Left cardiac atrium (tissue), 4 donors: ENCODE data around the gene PLEKHA7. TPM values are rescaled to one million over a fixed set of nuclear protein-coding genes. Genes with fewer than 3 reads are reported as not detected.
A peak's percentile ranks its signal among the peaks of the same experiment; 100 is the strongest.
"Not testable (repeated sequence)": the region's sequence is repeated elsewhere in the genome, so short reads cannot be mapped to it uniquely, and the experiment has no call there.

Experiments used
- ATAC-seq, 2 donors: fragments of 200-7000 bp; cut with Tn5 transposase; one replicate each; pipeline ENCODE4 v1.9.1; 2020; ENCODE audit warnings: mild to moderate bottlenecking in 2 of 2, moderate library complexity in 2 of 2
- DNase-seq: peaks from one replicate; pipeline ENCODE4 v3.0.0-alpha.2; 2020
- intact Hi-C, 2 donors: fragments of 100-400 bp; cut with DNase I; formaldehyde crosslinking; loops; one replicate each; pipeline versions ENCODE4 v1.14.1 to v1.15.1; 2022 to 2023
- total RNA-seq, 2 donors: library from RNA; stranded (reverse); fragmentation: NEBNext Ultra II Directional; extraction: Animal tissue kit (Norgen Biotek cat#: 25700); gene quantifications; one replicate each; pipeline ENCODE4 v1.2.1, GENCODE V29; 2021
- donor health status: DM: no; HTN: yes; CAD: no.
- donor health status: DM: no; HTN: yes; CAD: no; lungs with severe emphysema.
- donor health status: DM: yes; HTN: yes; CAD: no.
- donor health status: Dilated cardiomyopathy.

PLEKHA7 gene
- total RNA-seq, 2 donors from 2014 or later: 23.6 to 31.1 TPM

- intact Hi-C loops: no loop called here
- ATAC-seq (peak in 1 of 2 donors; percentile 26), DNase-seq (no peak)
Measured at GRCh38 chr11:16896729-16897469, 117.3 kb downstream of the PLEKHA7 start.

DNA sequence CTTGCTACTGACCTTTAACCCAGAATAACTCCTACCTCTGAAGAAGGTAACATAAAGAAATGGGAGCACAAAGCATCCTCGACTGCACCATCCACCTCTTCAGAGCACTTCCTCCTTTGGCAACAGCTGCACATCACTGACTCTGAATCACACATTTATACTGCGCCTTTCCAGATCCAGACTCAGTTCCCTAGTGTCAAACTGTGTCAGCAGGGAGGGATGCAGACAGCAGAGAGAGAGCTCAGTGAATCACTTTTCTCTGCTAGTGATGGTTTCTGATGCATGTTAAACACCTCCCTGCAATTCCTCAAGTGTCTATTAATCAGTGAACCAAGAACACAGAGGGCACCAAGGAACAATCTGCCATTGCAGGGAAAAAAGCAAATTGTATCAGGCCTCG, 118.9 kb downstream of the PLEKHA7 start:
- ATAC-seq: no peak
- intact Hi-C loops: no loop called here
- no peak for DNase-seq

- intact Hi-C loops: no loop called here
- ATAC-seq: no peak
- no peak for DNase-seq
Measured at GRCh38 chr11:16893456-16894066, 120.7 kb downstream of the PLEKHA7 start.

- DNase-seq (no peak), ATAC-seq (peak in 1 of 2 donors; percentile 36)
- intact Hi-C loops: no loop called here
Measured at GRCh38 chr11:16891964-16892363, 122.2 kb downstream of the PLEKHA7 start.

DNA sequence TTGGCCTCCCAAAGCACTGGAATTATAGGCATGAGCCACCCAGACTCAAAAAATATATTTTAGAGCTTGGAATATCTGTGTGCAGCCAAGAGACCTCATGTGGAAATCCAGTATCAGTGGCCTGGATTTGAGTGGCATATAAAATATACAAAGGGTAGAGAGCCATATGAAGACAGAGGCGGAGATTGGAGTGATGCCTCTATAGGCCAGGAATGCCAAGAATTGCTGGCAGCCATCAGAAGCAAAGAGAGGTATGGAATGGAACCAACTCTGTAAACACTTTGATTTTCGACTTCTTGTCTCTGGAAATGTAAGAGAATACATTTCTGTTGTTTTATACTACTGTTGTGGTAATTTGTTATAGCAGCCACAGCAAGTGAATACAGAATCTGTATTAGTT, 123.0 kb downstream of the PLEKHA7 start:
- no peak for DNase-seq
- ATAC-seq: no peak
- intact Hi-C loops: no loop called here

DNA sequence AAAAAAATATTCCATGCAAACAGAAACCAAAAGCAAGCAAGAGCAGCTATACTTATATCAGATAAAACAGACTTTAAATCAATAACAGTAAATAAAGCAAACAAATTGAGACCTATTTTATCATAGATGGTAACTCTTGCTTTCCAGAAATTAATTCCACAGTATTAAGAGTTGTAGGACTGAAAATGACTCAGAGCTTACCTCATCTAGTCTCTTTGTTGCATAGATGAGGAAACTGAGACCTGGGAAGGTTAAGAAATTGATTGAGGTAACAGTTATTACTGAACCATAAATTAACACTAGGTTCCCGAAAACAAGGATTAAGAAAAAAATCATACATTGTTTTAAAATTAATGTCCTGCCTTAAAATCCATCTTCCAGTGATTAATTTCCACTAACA, 123.8 kb downstream of the PLEKHA7 start:
- intact Hi-C loops: no loop called here
- ATAC-seq (no peak), DNase-seq (no peak)

- intact Hi-C loops: no loop called here
- no peak for DNase-seq
Measured at GRCh38 chr11:16889905-16890304, 124.3 kb downstream of the PLEKHA7 start.

GRCh38 chr11:16889010-16889409, 125.2 kb downstream of the PLEKHA7 start:
- DNase-seq, ATAC-seq, intact Hi-C loops: not testable (repeated sequence)

More at GRCh38 chr11:16889905-16890304, 124.3 kb downstream of the PLEKHA7 start:
- no peak for ATAC-seq

- intact Hi-C loops, ATAC-seq, DNase-seq: not testable (repeated sequence)
Measured at GRCh38 chr11:16887887-16888286, 126.3 kb downstream of the PLEKHA7 start.

DNA sequence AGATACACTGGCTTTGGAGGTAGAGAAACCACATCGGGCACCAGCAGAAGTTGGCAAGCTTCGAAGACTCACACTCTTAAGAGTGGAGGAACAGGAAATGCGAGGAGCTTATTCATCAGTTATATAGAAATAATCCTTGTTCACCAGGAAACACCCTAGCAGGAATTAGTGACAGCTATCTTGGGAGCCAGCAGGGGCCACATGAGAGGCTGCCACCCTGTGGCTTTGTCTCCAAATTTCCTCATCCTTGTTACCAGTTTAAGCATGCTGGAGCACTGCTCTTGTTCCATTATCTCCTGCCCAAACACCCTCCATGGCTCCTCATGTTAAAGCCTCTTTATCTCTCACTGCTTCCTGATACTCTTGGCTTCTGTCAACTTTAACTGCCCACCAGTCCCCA, 131.0 kb downstream of the PLEKHA7 start:
- ATAC-seq (peak; percentile 35 to 41), DNase-seq (peak; percentile 34)
- intact Hi-C loops: loop anchor here in 1 of 2 donors (2.0 kb wide), 1 partner anchor 94 kb away; no protein-coding TSS in a partner anchor

DNA sequence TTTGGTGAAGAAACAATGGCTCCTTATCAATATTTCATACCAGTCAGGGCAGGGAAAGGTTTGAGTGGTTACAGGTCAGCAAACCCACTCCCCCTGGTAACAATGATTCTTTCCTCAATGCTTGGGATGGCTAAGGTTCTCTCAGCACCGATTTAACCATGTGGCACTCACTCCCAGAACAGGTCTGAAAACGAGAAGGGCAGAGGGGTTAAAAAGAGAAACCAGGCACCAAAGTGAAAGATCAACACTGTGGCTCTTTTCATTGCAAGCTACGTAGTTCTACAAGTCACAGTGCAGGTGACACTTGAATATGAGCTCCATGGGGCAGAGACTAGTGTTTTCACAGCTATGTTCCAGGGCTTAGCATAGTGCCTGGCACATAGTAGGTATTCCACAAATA, 132.4 kb downstream of the PLEKHA7 start:
- intact Hi-C loops: loop anchor here in 1 of 2 donors (2.0 kb wide), 1 partner anchor 93 kb away; no protein-coding TSS in a partner anchor
- no peak for DNase-seq
- ATAC-seq: no peak

DNA sequence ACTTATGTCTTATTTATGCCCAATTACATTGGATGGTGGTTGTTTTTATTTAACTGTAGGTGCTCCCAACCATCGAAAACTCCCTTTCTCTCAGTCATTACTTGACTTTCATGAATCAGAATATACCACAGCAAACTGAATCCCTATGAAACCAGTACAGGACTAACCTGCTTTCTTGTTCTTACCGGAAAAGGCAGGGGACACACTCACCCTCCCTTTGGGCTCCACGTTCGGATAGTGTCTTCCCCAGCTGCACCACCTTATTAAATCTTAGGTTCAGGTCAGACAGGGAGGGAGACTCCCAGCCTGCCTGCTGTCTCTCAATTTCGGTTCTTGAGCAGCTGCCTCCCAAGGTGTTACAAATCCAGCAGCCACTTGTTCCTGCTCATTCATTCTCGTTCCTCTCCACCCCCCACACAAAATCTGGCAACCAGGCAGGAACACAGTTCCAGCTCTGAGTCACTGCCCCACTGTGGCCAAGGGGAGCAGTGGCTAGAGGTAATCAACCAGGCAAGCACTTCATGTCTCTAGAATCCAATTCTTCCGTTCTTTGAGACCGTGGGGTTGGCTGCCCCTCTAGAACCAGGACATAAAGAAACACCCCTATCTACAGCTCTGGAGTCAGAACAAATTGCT, 133.0 kb downstream of the PLEKHA7 start:
- ATAC-seq: peak; percentile 82 to 92
- peak; percentile 68 for DNase-seq
- intact Hi-C loops: no loop called here

DNA sequence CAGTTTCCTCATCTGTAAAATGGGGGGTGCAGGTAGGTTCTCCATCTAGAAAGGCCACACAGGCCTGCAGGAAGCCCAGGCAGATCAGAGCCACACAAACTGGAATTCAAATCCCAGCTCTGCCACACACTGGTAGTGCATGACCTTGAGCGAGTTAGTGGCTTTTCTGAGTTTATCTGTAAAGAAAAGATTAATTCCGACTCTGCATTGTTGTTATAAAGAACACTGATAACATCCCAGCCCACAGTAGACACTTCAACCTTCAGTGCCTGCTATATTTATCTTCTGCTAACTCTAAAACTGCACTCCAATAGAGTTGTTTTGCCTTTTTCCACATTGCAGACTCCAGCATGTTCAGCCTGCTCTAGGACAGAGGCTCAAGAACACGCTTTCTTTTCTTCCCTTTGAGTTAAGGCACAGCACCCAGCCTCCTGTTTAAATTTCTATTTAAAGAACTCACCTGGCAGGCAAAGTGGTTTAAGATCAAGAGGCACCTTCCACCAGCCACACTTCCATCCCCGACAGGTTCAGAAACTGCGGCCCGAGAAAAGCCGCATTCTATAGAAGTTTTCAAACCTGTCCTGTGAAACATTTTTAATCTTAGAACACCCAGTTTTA, 133.9 kb downstream of the PLEKHA7 start:
- ATAC-seq (peak; percentile 32 to 38), DNase-seq (no peak)
- intact Hi-C loops: no loop called here

GRCh38 chr11:16879690-16880089, 134.5 kb downstream of the PLEKHA7 start:
- intact Hi-C loops: loop anchor here in 1 of 2 donors (2.0 kb wide), 1 partner anchor 57 kb away; no protein-coding TSS in a partner anchor
- no peak for DNase-seq
- no peak for ATAC-seq

DNA sequence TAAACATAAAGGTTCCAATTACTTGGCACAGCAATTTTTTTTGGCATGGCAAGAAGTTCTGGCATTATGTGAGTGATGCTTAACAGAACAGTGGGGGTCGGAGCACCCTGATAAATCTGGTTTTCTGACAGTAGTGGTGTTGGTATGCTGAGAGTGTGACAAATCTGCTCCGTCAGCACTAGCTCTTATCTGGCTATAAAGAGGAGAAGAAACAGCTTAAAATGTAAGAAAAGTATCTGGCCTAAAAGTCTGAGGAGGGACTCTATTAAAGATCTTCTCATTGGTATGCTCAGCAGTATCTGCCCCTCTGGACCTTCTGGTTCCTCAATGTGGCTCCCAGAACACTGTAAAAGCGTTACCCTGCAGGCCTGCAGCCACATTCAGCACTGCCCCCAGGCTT, 137.4 kb downstream of the PLEKHA7 start:
- intact Hi-C loops: no loop called here
- peak in 1 of 2 donors; percentile 46 for ATAC-seq
- DNase-seq: no peak

GRCh38 chr11:16876053-16876752, 138.0 kb downstream of the PLEKHA7 start:
- DNase-seq (no peak), ATAC-seq (no peak)
- intact Hi-C loops: no loop called here

GRCh38 chr11:16874275-16874975, 139.8 kb downstream of the PLEKHA7 start:
- intact Hi-C loops: no loop called here
- no peak for DNase-seq
- peak in 1 of 2 donors; percentile 43 for ATAC-seq

- ATAC-seq (peak; percentile 25 to 68), DNase-seq (no peak)
- intact Hi-C loops: no loop called here
Measured at GRCh38 chr11:16873289-16873688, 140.9 kb downstream of the PLEKHA7 start.
